Chondrocyte (in vitro differentiated cells): ENCODE measurements around the gene TMX4. TPM values are rescaled to one million over a fixed set of nuclear protein-coding genes. Genes with fewer than 3 reads are reported as not detected.

ENCODE experiments used
- DNase-seq: peaks from one replicate; pipeline ENCODE4 v3.0.0; 2021; ENCODE audit warnings: mixed read lengths, low spot score
- H3K27ac Mint-ChIP-seq: one replicate; pipeline ENCODE4 v1.8.0; 2021; ENCODE audit warnings: mild to moderate bottlenecking, moderate library complexity, mixed read lengths; ENCODE audit not compliant: unreplicated experiment
- H3K27me3 Mint-ChIP-seq: 2 replicates; pipeline ENCODE4 v1.8.0; 2021; ENCODE audit warnings: low read depth, mixed read lengths
- H3K36me3 Mint-ChIP-seq: 2 replicates; pipeline ENCODE4 v1.8.0; 2021; ENCODE audit warnings: low read depth, mixed read lengths
- H3K4me1 Mint-ChIP-seq: 2 replicates; pipeline ENCODE4 v1.8.0; 2021; ENCODE audit warnings: low read depth, mild to moderate bottlenecking, mixed read lengths
- H3K4me3 Mint-ChIP-seq: one replicate; pipeline ENCODE4 v1.8.0; 2021; ENCODE audit warnings: mild to moderate bottlenecking, moderate library complexity, mixed read lengths; ENCODE audit not compliant: unreplicated experiment
- H3K9me3 Mint-ChIP-seq: 2 replicates; pipeline ENCODE4 v1.8.0; 2021; ENCODE audit warnings: low read depth, mixed read lengths
- CTCF ChIP-seq: fragments of 200-600 bp; sonication (generic); IDR thresholded peaks from 2 replicates; pipeline ENCODE4 v1.5.0; 2021; ENCODE audit warnings: antibody characterized with exemption, mild to moderate bottlenecking, moderate library complexity
- total RNA-seq: library from RNA; stranded (reverse); gene quantifications from 3 replicates; pipeline ENCODE4 v1.2.1, GENCODE V29; 2021

The TMX4 gene
- total RNA-seq, 1 donor from 2014 or later = 25.7 TPM

- DNase-seq = no peak
- peaks cover 5% of the 10 kb centered on the region for H3K4me1 Mint-ChIP-seq
- H3K9me3 Mint-ChIP-seq = no peaks in the 10 kb centered on the region
- no peak overlapping the region for H3K4me3 Mint-ChIP-seq
- H3K27ac Mint-ChIP-seq = no peak overlapping the region
- H3K27me3 Mint-ChIP-seq = peaks cover 25% of the 10 kb centered on the region
- no peaks in the 10 kb centered on the region for H3K36me3 Mint-ChIP-seq
- TF ChIP-seq CTCF = no peak
Measured at GRCh38 chr20:7938058-7938457, 81.5 kb downstream of the TMX4 start.

GRCh38 chr20:7937328-7937727 lies 82.2 kb downstream of the TMX4 start:
- no peaks in the 10 kb centered on the region for H3K9me3 Mint-ChIP-seq
- peaks cover 5% of the 10 kb centered on the region for H3K4me1 Mint-ChIP-seq
- no peak overlapping the region for H3K4me3 Mint-ChIP-seq
- TF ChIP-seq CTCF = no peak
- no peak overlapping the region for H3K27ac Mint-ChIP-seq
- H3K36me3 Mint-ChIP-seq = no peaks in the 10 kb centered on the region
- no peak for DNase-seq
- H3K27me3 Mint-ChIP-seq = peaks cover 21% of the 10 kb centered on the region

GRCh38 chr20:7935027-7935551 lies 84.5 kb downstream of the TMX4 start:
- Mint-ChIP-seq H3K9me3 (no peaks in the 10 kb centered on the region), H3K27me3 (peaks cover 16% of the 10 kb centered on the region), H3K4me1 (peaks cover 5% of the 10 kb centered on the region), H3K4me3 (no peak overlapping the region), H3K36me3 (no peaks in the 10 kb centered on the region), H3K27ac (no peak overlapping the region)
- TF ChIP-seq CTCF = no peak
- no peak for DNase-seq

GRCh38 chr20:7933346-7933745 lies 86.2 kb downstream of the TMX4 start:
- Mint-ChIP-seq H3K36me3 (no peaks in the 10 kb centered on the region), H3K4me1 (peaks cover 5% of the 10 kb centered on the region), H3K4me3 (no peak overlapping the region), H3K9me3 (no peaks in the 10 kb centered on the region), H3K27ac (no peak overlapping the region), H3K27me3 (peaks cover 18% of the 10 kb centered on the region)
- DNase-seq = no peak
- TF ChIP-seq CTCF = no peak

GRCh38 chr20:7930343-7930742 lies 89.2 kb downstream of the TMX4 start:
- TF ChIP-seq CTCF = no peak
- Mint-ChIP-seq H3K9me3 (no peaks in the 10 kb centered on the region), H3K27ac (no peak overlapping the region), H3K36me3 (no peaks in the 10 kb centered on the region), H3K4me3 (no peak overlapping the region), H3K4me1 (no peaks in the 10 kb centered on the region), H3K27me3 (peaks cover 14% of the 10 kb centered on the region)
- no peak for DNase-seq

Other genes starting within 250 kb of the TMX4 start
- not detected in 3 replicates for gene HAO1, start 79.3 kb downstream of the TMX4 start, total RNA-seq
- gene PLCB1, start 112.5 kb upstream of the TMX4 start, total RNA-seq = 10.8 to 15.3 TPM (median 11.4 TPM) in 3 replicates